Testis (tissue), 2 donors: ENCODE results near the gene CACNA1E.

Source experiments
- CTCF ChIP-seq, 3 experiments: fragments of 450-650 bp in 2 of 3; fragments of 200-600 bp in 1 of 3; sonication (generic) in 1 of 3; IDR thresholded peaks; one replicate each; pipeline ENCODE4 v1.5.1; 2016 to 2019; ENCODE audit warnings: antibody characterized with exemption in 3 of 3, mild to moderate bottlenecking in 2 of 3, moderate library complexity in 1 of 3
- POLR2A ChIP-seq: fragments of 450-650 bp; IDR thresholded peaks from one replicate; pipeline ENCODE4 v1.6.1; 2017; ENCODE audit warnings: antibody characterized with exemption, mild to moderate bottlenecking, moderate library complexity

GRCh38 chr1:181777812-181778211, 294.5 kb downstream of the CACNA1E start:
- TF ChIP-seq POLR2A (no peak), CTCF (IDR thresholded peaks at IDR 0.05) (no peak)
